Astrocyte (in vitro differentiated cells and primary cell): ENCODE measurements around the gene TMED4.

Experiments
- EZH2 ChIP-seq: IDR thresholded peaks from 2 replicates; pipeline ENCODE4 v1.6.1; 2012; ENCODE audit warnings: mild to moderate bottlenecking, low read length, inconsistent platforms; ENCODE audit not compliant: insufficient read depth
- TF ChIP-seq, protein P1 (sequence below): IDR thresholded peaks from 2 replicates; pipeline ENCODE4 v1.5.1; 2011; ENCODE audit warnings: low read depth, mild to moderate bottlenecking, inconsistent platforms, low read length, moderate library complexity; ENCODE audit not compliant: insufficient read depth

GRCh38 chr7:44617225-44617890 is 35.3 kb upstream of the TMED4 start:
- TF ChIP-seq, protein P1, sequence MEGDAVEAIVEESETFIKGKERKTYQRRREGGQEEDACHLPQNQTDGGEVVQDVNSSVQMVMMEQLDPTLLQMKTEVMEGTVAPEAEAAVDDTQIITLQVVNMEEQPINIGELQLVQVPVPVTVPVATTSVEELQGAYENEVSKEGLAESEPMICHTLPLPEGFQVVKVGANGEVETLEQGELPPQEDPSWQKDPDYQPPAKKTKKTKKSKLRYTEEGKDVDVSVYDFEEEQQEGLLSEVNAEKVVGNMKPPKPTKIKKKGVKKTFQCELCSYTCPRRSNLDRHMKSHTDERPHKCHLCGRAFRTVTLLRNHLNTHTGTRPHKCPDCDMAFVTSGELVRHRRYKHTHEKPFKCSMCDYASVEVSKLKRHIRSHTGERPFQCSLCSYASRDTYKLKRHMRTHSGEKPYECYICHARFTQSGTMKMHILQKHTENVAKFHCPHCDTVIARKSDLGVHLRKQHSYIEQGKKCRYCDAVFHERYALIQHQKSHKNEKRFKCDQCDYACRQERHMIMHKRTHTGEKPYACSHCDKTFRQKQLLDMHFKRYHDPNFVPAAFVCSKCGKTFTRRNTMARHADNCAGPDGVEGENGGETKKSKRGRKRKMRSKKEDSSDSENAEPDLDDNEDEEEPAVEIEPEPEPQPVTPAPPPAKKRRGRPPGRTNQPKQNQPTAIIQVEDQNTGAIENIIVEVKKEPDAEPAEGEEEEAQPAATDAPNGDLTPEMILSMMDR: no peak
- no peak for TF ChIP-seq EZH2
